Islet precursor cell (in vitro differentiated cells): Measurements from ENCODE around the gene CDX2.

Experiments used
- DNase-seq: peaks from one replicate; pipeline ENCODE4 v3.0.0-alpha.2; 2018

The CDX2 gene

DNA sequence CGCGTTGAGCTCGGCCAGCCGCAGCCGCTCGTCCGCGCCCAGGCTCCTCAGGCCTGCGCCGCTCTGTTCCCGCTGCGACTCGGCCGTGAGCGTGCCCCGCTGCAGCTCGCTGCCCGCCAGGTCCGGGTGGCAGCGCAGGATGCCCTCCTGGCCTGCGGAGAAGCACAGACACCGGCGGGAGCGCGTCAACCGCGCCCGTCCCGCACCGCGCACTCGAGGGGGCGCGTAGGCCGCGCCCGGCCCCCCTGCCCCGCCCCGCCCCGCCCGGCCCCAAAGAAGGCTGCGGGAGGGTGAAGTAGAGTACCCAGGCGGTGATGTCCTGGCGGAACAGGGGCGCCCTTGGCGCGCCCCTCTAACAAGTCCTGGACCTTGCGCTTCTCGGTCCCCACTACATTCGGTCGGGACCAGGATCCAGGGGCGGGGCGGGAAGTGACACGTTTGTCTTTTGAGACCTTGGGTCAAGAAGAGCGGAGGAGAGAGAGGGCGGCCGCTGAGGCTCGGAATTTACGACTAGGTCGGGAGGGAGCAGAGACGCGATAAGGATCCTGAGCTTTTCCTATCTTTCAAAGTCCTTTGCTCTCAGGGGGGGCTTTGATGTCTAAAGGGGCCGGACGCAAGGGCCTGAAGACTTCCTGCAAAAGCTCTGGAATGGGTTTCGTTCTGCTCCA lies 9.3 kb upstream of the CDX2 start:
- peak; percentile 60 for DNase-seq

GRCh38 chr13:27977476-27978300 lies 8.6 kb upstream of the CDX2 start:
- peak; percentile 65 for DNase-seq

DNA sequence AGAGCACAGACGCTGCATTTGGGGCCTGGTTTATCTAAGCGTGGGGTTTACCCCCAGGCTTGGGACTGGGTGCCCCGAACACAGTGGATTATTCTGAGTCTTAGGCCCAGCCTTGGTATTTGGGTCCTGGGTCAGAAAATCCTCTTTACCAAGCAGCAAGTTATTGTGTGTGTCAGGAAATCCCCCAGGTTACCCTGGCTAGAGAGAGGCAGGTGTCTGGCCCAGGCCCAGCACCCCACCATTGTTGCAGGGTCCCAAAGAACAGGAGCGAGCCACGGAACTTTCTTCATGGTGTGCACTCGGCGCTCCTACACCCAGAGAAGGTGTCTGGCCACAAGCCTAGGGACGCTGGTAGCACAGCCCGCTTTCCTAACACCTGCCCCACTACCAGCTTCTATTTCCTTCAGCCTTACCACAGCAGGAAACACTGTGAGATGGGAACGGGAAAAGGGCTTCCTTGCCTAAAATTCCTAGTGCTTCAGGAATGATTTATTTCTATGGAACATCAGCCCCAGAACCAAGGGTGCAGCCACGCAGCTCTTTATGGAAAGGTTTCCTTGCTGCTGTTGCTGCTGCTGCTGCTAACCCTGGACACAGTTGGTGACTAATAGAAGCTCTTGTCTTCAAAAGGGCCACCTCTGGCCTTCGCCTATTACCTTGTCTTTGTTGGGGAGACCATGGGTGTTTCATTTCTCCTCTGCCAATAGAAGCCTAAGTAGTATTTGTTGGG lies 7.4 kb upstream of the CDX2 start:
- no peak for DNase-seq

DNA sequence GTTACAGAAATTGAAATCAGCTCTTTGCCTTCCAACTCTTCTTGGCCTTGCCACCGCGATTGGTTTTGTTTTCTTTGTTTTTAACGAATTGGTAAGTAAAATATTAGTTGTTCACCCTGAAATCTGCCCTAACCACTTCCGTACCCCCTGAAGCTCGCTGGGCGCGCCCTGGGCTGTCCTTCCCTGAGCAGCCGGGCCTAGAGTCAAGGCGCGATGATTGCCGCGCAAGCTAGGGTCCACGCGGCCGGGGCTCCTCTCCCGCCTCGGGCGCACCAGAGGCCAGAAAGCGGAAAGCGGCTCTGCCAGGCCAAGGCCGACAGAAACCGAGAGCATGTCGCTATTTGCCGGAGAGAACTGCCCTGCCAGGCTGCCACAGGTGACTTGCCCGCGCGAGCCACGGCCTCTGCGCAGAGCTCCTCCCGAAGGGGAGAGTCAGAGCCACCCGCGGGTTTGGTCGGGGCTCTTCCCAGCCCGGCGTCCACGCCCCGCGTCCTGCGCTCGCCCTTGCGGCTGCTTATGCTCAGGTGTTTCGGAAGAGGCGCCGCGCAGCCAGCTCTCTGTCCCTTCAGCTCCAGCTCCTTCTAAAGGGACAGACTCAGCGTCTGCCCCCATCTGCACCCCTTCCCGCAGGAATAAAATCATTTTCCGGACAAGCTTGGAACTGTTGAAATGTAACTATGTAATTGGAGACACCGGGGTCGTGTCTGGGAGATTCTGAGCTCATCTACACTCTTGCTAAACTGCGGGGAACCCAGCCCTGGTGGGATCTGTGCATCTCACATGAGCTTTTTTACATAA lies 6.6 kb upstream of the CDX2 start:
- no peak for DNase-seq

- DNase-seq, result no peak
These were observed 5.0 kb upstream of the CDX2 start for GRCh38 chr13:27973961-27974662.

DNA sequence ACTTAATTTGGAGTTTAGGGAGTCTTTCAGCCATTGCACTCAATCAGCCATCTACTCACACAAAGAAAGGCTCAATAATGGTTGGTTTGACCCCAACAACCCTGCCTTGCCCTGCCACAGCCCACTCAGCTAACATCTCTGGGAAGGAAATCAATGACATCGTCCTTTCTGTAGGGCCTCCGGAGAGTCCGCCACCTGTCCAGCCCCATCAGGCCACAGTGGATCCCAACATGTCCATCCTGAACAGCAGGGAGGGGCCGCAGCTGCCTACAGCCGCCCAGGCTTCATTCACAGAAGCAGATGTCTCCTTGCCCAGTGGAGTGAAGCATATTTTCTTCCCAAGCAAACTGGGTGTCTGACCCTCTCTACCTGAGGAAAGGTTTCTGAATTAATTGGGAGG lies 4.2 kb upstream of the CDX2 start:
- no peak for DNase-seq

GRCh38 chr13:27972478-27972820 lies 3.3 kb upstream of the CDX2 start:
- DNase-seq, result peak; percentile 43

GRCh38 chr13:27971776-27972477 lies 2.8 kb upstream of the CDX2 start:
- DNase-seq, result peak; percentile 61

DNA sequence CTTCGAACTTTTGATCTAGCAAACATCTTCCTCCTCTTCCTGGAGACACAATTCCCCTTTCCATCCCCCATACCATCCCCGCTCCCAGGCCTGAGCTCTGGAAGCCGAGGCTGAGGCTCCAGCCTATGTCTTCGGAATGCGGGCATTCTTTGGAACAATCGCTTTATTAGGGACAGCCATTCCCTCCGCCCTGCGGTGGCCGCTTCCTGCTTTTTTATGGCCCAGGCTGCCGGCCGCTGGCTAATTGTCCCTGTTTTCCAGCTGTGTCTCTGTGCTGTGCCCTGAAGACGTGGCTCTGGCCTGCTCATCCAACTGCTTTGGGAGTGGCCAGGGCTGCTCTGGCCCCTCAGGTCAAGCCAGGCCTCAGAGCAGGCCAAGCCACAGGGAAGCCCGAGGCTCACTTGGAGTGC lies 2.1 kb upstream of the CDX2 start:
- DNase-seq, result peak; percentile 98

DNA sequence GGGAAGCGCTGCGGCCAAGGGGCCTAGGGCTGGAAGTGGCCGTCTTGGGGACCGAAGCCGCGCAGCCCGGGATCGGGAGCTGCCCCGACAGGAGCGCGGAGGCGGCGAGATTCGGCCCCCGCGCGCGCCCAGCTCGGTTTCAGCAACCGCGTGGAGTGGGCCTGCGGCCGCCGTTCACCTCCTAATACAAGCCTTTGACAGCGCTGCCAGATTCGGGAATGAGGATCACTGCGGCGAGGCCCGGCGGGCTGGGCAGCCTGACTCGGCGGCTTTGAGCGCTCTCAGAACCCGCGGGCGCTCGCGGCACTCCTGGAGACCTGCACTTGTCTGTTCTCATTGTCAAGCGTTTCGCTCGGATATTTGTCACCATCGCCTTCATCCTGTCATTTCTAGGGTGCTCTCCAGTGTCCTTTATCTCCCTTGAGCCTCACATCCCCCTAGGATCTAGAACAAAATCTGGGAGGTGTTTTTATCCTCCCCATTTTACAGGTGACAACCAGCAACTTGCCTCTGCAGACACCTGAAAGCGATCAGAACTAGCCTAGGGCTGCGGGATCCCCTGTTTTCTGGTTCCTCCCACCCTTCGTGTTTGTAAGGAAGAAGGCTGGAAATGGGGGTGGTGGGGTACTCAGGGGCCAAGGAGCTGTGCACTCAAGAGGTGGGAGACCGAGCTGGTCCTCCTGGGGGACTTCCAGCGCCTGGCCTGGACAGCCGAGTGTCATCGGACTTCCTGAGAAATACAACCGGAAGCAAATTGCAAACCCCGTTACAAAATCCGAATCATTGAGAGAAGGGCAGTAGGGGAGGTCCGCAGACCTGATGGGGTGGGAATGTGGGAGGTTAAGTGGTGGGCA lies 1.5 kb upstream of the CDX2 start:
- peak; percentile 64 for DNase-seq

GRCh38 chr13:27969866-27970229 lies 733 bp upstream of the CDX2 start:
- DNase-seq, result no peak

GRCh38 chr13:27968316-27969081 lies 616 bp downstream of the CDX2 start:
- peak; percentile 74 for DNase-seq

GRCh38 chr13:27967736-27968315 lies 1.3 kb downstream of the CDX2 start:
- DNase-seq, result peak; percentile 76

GRCh38 chr13:27967203-27967735 lies 1.8 kb downstream of the CDX2 start:
- no peak for DNase-seq

GRCh38 chr13:27966641-27967202 lies 2.4 kb downstream of the CDX2 start:
- peak; percentile 86 for DNase-seq

GRCh38 chr13:27965740-27966640 lies 3.1 kb downstream of the CDX2 start:
- peak; percentile 96 for DNase-seq

- DNase-seq, result peak; percentile 63
These were observed 3.8 kb downstream of the CDX2 start for GRCh38 chr13:27965343-27965739.
